NCI-H345 treated with DMSO at 0.1 percent for 48 hours (cell line): ENCODE data around the gene NT5C3A.
A peak's percentile ranks its signal among the peaks of the same experiment; 100 is the strongest.
"Not testable (repeated sequence)": the region's sequence is repeated elsewhere in the genome, so short reads cannot be mapped to it uniquely, and the experiment has no call there.

ENCODE experiments used
- DNase-seq: peaks from one replicate; lab custom pipeline; 2025; ENCODE audit not compliant: unreplicated experiment; lab: John Stamatoyannopoulos, UW

The NT5C3A gene

DNA sequence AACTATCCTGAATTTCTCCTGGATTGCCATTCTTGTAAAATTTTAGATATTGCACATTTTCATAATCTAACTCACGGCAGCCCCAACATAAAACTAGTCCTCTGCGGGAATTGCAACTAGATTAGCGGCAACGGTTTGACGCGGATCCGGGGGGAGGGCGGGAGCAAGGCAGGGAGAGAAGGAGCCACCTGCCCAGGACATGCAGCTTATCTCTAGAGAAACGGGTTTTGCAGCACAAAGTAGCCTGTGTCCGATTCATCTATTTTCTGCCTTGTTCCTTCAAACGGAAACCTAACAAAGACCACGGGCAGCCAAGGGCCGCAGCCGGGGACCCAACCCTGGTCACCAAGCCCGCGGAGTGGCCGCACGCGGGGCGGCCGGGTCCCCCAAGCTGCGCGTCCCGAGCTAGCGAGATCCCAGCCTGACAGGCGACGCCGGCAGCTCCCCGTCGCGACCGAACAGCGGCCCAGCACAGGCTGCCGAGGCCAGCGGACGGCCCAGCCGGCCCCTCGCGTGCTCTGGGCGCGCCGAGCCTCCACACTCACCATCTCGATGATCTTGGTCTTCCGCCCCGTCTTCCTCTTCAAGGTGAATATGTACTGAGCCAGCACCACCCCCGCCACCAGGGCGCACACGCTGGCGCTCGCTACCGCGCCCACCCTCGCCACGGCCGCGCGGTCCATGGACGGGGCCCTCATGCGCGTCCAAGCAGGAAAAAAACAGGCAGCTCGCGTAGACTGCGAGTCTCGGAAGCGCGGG is at the start of gene NT5C3A:
Gene NT5C3A (minus strand): TSS at position 754 of the 759 bp plus-strand sequence. CDS start 71 bp downstream, at position 683.
- DNase-seq = peak; percentile 37

DNA sequence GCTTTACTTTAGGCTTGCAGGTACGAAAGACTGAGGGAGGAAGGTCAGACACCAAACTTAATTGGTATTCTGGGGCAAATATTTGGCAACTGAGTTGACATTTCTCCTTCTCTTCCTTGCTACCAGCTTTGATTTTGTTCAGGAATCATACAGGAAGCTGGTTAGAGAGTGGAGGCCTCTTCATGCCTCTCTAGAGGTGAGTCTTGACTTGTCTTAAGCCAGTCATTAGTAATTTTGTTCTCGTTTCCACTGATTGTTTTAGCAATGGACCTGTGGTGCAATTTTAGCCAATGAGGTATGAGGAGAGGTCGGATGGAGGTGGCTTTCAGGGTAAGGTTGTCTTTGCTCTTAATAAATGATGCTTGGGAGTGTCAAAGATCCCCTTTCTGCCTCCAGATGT is 49.0 kb upstream of the NT5C3A start:
- DNase-seq = no peak

DNA sequence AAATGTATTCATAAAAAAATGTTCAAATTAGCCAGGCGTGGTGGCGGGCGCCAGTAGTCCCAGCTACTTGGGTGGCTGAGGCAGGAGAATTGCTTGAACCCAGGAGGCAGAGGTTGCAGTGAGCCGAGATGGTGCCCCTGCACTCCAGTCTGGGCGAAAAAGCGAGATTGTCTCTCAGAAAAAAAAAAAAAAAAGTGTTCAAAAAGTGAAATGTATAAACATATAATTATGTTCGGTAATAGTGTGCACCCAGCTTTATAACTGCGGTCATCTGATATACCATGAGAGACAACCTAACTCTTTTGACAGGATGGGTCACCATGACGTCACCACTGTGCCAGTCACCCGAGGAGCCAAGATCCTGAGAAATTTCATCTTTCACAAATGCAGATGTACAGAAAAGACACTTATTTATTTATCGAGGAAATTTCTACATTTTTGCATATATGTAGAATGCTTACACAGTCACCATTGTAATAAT is 47.2 kb upstream of the NT5C3A start:
- peak; percentile 27 for DNase-seq

DNA sequence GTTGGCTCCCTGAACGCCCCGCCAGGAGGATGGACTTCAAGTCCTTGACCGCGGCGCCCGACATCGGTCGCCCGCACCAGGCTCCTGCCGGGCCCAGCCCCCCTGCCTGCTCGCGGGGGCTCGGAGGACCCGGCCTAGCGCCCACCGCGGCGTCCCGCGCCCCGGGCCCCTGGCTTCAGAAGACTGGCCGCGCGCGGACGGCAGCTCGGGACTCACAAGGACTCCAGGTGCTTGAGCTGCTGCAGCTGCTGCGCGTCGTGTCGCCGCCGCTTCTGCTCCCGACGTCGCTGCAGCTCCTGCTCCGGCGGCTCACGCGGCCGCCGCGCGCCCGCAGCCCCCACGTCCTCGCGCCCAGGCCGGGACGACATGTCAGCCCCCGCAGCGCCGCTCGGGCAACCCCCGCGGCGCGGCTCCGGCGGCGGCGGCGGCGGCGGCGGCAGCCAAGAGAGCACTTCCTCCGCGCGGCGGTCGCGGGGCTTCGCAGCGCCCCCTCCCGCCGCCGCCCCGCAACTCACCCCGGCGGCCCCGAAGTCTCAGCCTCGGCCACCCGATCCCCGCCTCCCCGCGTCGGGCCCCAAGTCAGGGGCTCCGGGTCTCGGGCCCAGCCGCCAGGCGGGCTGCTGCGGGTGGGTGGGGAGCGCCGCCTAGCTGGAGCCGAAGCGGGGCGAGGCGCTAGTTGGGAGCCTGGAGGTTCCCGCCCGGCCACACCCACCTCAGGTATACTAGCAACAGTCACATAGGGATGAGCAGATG is 46.6 kb upstream of the NT5C3A start, which contains the start of gene RP9:
Gene RP9 (minus strand): TSS at position 400 of the 753 bp plus-strand sequence. CDS start 32 bp downstream, at position 368.
- DNase-seq = peak; percentile 66

DNA sequence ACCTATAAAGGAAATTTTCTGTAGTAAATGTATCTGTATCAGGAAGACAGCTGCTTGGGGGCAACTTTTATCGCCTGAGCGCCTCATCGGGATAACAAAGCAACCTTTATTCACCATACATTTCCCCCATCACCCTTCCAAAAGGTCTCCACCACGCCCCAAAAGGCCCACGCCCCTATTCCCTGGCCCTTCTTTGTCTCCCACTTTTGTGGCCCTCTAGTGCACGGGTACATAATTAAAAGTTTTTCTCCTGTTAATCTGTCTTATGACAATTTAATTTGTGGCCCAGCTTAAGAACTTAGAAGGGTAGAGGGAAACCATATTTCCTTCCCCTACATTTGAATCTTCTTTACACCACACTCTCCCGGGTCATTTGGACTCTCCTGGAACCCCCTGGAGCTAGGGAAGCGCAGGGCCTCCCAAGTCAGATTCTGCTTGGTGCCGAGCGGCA is 46.0 kb upstream of the NT5C3A start:
- peak; percentile 33 for DNase-seq

DNA sequence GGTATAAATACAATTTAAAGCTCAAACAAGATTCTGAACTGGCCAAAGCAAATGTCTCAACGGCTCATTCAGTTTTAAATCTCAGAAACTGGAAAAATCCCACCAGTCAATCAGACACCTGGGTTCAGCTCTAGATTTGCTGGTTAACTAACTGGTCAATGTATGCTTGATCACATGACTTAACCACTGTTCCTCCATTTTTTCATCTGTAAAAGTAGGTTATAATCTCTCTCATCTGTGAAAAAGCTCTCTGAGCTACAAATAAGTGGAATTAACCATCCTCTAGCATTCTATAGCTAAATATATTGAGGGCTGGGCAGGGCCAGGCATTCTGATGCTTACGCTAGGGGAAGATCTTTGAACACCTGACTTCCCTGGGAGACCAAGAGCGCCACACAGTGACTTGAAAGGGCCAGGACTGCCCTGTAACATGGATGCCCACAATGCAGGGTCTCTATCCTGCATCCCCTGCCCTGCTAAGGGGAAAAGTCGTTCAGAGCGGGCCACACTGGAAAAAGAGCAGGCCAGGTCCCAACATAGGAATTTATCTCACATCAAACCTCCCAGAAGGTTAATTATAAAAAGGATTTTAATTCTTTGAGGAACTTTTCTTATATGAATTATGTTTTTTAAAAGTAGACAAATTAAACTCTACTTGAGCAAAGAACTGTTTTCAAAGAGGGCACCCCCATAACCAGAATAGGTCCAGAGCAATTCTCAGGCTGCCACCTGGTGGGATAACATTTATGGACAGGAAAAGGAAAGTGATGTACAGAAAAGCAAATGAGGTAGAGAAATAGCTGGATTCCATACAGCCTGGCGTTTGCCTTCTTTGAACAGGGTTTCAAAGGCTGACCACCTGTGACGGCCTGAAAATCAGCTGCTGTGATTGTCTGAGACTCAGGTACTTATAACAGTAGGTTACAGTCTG is 44.8 kb upstream of the NT5C3A start:
- DNase-seq = peak; percentile 35

DNA sequence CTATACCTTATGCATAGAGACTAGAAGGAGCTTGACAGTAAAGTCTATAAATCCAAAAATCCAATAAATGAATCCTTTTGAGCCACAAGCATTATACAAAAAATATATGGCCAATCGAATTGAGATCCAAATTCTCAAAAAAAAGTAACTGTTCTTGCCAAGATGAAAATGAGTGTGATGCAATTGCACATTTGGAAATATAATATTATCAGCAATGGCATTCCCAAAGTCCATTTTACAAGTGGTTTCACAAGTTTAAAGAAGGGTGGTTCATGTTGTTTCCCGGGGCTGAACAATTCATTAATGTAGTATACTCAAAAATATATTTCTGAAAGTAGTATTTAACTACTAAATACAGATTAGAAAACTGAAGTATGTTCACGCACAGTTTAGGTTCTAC is 39.3 kb upstream of the NT5C3A start:
- no peak for DNase-seq

DNA sequence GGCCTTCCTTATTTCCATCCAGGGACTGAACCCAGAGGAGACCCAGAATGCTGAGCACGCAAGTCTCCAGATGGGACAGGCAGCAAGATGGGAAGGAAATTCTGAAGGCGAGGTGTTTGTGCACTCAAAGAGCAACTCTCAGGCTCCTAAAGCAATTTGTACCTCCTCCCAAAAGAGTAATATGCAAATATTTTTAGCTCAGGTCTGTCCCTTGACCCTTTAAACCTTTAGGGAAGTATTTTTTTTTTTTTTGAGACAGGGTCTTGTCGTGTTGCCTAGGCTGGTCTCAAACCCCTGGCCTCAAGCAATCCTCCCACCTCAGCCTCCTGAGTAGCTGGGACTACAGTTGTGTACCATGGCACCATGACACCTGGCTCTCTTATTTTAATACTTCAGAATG is 38.2 kb upstream of the NT5C3A start:
- no peak for DNase-seq

DNA sequence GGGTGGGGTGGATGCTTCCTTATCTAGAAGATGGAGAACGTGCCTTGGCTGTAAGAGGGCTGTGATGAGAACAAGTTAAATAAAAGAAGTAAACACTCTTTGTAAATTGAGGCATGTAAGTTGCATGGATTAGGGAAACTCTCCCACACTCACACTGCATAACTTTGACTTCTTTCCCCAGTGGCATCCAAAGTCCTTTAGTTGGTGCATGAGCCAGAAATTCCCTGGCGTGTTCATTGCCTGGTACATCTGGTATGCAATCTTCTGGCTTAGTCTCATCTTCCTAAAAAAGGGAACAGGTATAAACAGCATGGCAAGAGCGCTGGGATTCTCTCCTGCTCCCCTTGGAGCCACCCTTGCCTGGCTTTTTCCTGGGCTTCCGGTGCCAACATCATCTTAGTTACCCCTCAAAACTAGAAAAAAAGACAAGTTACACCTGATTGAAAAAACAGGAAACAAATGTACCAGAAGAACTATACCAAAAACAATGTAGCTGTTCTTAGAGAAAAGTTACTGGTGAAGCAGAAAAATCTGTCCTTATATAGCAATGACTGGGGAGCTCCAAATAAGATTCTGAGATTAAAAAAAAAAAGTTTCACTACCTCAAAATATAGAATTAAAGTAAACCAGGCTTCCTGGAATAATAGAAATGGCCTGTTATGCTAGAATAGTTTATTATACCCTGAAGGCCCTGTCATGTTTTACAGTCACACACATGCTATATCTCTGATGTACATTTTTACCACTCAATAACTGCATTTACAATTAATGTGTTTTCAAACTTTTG is 36.8 kb upstream of the NT5C3A start:
- DNase-seq = no peak

DNA sequence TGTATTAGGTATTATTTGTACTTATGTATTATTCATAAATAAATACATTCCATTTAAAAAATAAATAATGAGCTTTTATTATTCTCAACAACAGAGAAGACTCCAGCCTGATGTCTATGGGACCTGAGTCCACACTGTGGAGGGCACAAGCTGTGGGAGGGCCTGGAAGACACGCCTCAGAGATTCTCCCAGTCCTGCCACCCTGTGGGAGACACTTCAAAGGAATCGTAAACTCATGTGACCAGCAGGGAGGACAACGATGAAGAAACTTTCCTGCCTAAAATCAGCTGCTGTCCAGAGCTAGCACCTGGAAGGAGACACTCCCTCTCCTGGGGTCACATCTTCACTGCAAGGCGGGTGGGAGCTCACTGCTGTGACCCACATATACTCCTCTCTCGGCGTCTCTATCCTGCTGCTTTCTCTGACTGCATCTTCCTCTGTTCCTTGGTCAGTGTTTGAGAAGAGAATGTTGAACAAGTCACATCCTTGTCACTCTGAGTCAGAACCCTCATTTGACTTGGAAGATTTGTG is 32.2 kb upstream of the NT5C3A start:
- not testable (repeated sequence) for DNase-seq

DNA sequence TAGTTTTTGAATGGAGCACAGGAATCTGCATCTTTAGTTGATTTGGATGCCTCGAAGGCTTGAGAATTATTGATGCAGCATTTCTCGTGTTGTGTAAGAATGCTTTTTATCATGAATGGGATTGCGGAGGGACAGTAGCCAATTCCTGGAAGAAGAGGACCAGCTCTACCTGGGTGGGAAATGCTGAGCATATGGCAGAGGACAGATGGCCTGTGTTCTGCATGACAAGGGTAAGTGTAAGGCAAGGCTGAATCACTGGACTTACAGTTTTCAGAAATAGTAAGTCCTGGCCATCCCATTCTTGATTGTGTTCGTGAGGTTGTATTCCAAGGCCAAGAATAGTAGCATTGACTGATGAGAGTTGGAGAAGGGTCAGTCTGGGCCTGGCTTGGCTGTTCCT is 30.7 kb upstream of the NT5C3A start:
- no peak for DNase-seq

DNA sequence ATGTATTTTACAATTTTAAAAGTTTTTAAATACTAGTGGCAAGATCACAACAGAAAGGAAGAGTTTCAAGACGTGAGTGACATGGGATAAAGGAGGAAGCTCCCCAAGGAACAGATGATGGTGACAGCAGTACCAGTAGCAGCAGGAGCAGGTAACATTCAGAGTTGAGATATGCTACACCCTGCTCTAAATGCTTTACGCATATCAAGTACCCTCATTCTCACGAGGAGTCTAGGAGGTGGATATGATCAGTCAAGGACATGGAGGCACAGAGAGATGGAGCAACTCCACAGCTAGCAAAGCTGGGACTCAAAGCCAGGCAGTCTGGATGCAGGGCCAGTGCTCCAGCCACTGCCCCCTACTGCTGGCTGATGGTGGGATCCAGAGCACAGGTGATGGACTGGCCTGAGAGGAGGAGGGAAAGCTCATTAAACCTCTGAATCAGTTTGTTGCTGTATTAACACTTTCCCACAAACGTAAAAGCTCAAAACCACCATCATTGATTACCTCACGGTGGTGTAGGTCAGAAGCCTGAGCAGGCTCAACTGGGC is 29.1 kb upstream of the NT5C3A start:
- DNase-seq = no peak

DNA sequence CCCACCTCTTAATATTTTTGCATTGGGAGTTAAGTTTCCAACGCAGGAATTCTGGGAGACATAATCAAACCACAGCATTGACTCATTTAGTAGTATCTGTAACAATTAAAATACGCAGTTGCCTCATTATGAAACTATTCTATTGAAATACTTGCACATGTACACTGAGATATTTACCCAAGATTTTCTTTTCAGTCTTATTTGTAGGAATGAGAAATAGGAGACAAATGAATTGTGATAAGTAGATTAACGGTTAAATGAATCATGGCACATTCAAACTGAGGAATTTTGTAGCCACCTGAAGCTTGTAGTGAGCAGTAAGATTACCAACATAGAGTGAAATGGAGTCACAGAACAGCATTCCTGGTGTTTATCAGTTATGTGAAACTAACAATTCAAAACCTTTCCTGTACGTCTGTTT is 28.5 kb upstream of the NT5C3A start:
- DNase-seq = no peak

DNA sequence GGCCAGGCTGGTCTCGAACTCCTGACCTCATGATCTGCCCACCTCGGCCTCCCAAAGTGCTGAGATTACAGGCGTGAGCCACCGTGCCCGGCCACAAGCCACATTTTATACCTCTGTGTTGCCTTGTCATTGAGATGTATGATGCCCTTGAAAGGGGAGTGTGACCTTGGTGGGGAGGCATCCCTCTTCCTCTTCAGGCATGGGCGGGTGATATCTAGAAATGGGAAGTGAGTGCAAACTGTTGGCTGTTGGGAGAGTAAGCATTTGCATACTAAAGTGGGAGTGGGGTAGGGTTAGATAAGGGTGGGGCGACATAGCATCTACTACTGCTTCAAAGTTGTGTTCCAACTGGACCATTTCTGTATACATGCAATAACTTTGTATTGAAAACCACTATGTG is 26.6 kb upstream of the NT5C3A start:
- DNase-seq = no peak

DNA sequence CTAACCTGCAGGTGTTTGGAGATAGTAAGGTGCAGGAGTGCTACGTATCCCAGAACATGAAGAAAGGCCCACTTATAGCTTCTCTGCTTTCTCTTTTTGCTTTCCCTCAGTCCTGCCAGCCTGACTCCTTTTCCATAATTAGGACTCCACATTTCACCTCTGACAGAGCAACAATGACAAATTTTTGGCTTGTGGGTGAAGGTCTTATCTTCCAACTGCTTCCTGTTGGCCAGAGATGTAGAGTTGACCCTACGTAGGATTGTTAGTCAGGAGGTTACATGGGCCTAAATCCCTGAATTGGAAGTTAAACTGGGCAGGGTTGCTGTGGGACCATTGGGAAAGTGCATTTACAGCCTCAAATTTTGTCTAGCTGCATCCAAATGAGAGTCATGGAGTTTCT is 25.3 kb upstream of the NT5C3A start:
- DNase-seq = no peak

DNA sequence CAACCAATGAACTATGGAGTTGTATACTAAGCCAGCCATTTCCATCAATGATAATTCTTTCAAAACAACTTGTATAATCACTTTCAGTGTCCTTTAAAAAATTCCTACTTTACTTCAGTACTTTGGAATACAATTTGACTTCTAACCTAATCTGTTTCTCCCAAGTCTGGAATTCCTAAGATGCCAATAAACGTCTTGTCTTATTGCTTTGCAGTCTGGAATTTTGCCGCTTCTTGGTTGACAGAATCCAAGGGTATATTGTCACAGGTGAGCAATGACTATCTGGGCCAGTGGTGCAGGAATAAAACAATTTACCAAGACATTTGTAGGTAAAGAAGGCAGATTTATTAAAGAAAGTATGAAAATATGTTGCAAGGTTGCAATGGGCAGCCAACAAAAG is 24.8 kb upstream of the NT5C3A start:
- DNase-seq = no peak

DNA sequence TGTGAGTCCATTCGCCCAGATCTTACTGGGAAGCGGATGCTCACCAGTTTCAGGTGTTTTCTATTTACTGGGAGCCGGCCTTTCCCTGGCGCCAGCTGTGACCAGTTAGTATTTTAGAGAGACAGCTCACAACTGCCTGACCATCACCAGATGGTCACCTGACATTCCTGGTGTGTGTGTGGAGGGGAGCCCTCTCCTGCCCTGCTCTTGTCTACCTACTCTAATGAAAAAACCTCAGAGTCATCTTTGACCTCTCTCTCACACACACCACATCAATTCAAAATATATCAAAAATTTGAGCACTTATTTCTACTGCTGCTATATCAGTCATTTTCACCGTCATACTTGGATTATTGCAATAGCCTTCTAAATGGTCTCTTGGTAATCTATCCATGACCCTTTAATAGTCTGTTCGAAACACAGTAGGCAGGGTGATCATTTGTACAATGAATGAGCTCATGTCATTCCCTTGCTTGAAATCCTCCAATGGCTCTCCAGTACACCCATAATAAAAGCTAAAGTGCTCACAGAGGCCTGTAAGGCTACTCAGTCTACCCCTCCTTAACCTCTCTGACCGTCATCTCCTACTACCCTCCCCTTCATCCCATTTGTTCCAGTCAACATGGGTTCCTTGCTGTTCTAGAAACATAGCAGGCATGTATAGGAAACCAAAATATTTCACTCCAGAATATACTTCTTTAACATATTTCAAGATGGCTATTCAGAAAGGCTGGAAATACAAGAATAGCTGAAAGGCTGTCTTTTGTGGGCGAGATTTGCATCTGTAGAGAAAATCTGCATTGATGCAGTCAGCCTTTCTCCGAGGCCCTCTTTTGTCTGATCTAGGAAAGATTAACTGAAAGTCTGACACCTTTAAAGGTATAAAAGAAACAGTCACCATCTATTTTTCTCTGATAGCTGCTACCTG is 17.5 kb upstream of the NT5C3A start:
- DNase-seq = no peak

DNA sequence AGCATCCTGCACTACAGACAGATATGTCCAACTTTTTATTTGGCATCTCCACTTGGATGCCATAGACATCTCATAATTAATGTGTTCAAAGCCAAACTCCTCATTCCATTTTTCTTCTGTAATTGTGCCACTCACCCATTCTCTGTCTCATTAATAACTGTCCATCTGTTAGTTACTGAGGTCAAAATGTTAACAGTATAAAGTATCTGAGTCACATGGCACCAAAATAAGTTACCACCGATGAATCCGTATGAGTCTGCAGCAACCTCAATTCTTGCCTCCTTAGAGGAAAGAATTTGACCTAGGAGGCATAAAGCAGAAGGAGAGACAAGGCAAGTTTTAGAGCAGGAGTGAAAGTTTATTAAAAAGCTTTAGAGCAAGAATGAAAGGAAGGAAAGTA is 16.5 kb upstream of the NT5C3A start:
- DNase-seq = no peak

DNA sequence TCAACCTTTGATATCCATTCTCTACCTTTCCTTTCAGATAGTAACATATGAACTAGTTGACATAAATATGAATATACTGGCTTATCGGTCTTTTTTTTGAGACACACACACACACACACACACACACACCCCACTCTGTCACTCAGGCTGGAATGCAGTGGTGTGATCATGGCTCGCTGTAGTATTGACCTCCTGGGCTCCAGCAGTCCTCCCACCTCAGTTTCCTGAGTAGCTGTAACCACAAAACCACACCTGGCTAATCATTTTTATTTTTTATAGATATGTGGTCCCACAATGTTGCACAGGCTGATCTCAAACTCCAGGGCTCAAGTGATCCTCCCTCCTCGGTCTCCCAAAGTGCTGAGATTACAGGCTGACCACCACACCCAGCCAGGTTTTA is 14.2 kb upstream of the NT5C3A start:
- DNase-seq = no peak
